Measurements from ENCODE around the gene COL20A1. TPM values are rescaled to one million over a fixed set of nuclear protein-coding genes. Genes with fewer than 3 reads are reported as not detected.

The COL20A1 gene
- total RNA-seq, 1 donor from 2014 or later = 5.0 TPM

GRCh38 chr20:63310265-63310991 is 17.4 kb downstream of the COL20A1 start:
- Histone ChIP-seq H3K36me3 (ENCODE audit: insufficient read depth, low read length) (no peaks in the 10 kb centered on the region), H3K4me1 (ENCODE audit: insufficient read depth, low read length) (no peaks in the 10 kb centered on the region), H4K20me1 (ENCODE audit: insufficient read depth, low read length) (peaks cover 5% of the 10 kb centered on the region), H2AFZ (ENCODE audit: low read depth, low read length) (no peak overlapping the region), H3K27me3 (ENCODE audit: insufficient read depth, low read length) (peaks cover 3% of the 10 kb centered on the region), H3K4me3 (ENCODE audit: insufficient read depth, low read depth, low read length) (no peak overlapping the region), H3K79me2 (ENCODE audit: insufficient read depth, low read length) (no peaks in the 10 kb centered on the region), H3K4me2 (ENCODE audit: low read length) (no peak overlapping the region), H3K9ac (ENCODE audit: low read length) (no peak overlapping the region), H3K9me3 (ENCODE audit: insufficient read depth, low read depth, low read length) (no peaks in the 10 kb centered on the region), H3K27ac (ENCODE audit: low read depth, low read length) (no peak overlapping the region)
- H3K27ac Mint-ChIP-seq (ENCODE audit: unreplicated experiment) = no peak overlapping the region
- H3K9me3 Mint-ChIP-seq (ENCODE audit: unreplicated experiment) = no peaks in the 10 kb centered on the region
- H3K27me3 Mint-ChIP-seq (ENCODE audit: low read depth, unreplicated experiment) = peaks cover 4% of the 10 kb centered on the region
- H3K4me1 Mint-ChIP-seq (ENCODE audit: low read depth, unreplicated experiment) = peaks cover 3% of the 10 kb centered on the region
- H3K36me3 Mint-ChIP-seq (ENCODE audit: low read depth, unreplicated experiment) = no peaks in the 10 kb centered on the region
- FAIRE-seq = no peak
- H3K4me3 Mint-ChIP-seq (ENCODE audit: unreplicated experiment) = no peak overlapping the region
- no peak for DNase-seq (ENCODE audit: low read depth)
- TF ChIP-seq CTCF (IDR thresholded peaks at IDR 0.05; ENCODE audit: insufficient read depth, low read depth, low read length) (no peak), EZH2 (IDR thresholded peaks at IDR 0.05; ENCODE audit: insufficient read depth, low read length) (no peak)

- Histone ChIP-seq H3K4me2 (ENCODE audit: low read length) (no peak overlapping the region), H2AFZ (ENCODE audit: low read depth, low read length) (no peak overlapping the region), H3K9ac (ENCODE audit: low read length) (no peak overlapping the region), H3K79me2 (ENCODE audit: insufficient read depth, low read length) (no peaks in the 10 kb centered on the region), H3K27me3 (ENCODE audit: insufficient read depth, low read length) (peaks cover 2% of the 10 kb centered on the region), H3K27ac (ENCODE audit: low read depth, low read length) (no peak overlapping the region), H4K20me1 (ENCODE audit: insufficient read depth, low read length) (peaks cover 5% of the 10 kb centered on the region), H3K9me3 (ENCODE audit: insufficient read depth, low read depth, low read length) (no peaks in the 10 kb centered on the region), H3K4me3 (ENCODE audit: insufficient read depth, low read depth, low read length) (no peak overlapping the region), H3K36me3 (ENCODE audit: insufficient read depth, low read length) (no peaks in the 10 kb centered on the region), H3K4me1 (ENCODE audit: insufficient read depth, low read length) (no peaks in the 10 kb centered on the region)
- FAIRE-seq (no peak), DNase-seq (ENCODE audit: low read depth) (no peak)
- H3K27me3 Mint-ChIP-seq (ENCODE audit: low read depth, unreplicated experiment) = peaks cover 8% of the 10 kb centered on the region
- H3K27ac Mint-ChIP-seq (ENCODE audit: unreplicated experiment) = no peak overlapping the region
- no peaks in the 10 kb centered on the region for H3K9me3 Mint-ChIP-seq (ENCODE audit: unreplicated experiment)
- no peaks in the 10 kb centered on the region for H3K36me3 Mint-ChIP-seq (ENCODE audit: low read depth, unreplicated experiment)
- no peak for TF ChIP-seq EZH2 (IDR thresholded peaks at IDR 0.05; ENCODE audit: insufficient read depth, low read length)
- TF ChIP-seq CTCF (IDR thresholded peaks at IDR 0.05; ENCODE audit: insufficient read depth, low read depth, low read length) = no peak
- H3K4me1 Mint-ChIP-seq (ENCODE audit: low read depth, unreplicated experiment) = peaks cover 3% of the 10 kb centered on the region
- H3K4me3 Mint-ChIP-seq (ENCODE audit: unreplicated experiment) = no peak overlapping the region
Measured at GRCh38 chr20:63311186-63311832, 18.3 kb downstream of the COL20A1 start.

DNA sequence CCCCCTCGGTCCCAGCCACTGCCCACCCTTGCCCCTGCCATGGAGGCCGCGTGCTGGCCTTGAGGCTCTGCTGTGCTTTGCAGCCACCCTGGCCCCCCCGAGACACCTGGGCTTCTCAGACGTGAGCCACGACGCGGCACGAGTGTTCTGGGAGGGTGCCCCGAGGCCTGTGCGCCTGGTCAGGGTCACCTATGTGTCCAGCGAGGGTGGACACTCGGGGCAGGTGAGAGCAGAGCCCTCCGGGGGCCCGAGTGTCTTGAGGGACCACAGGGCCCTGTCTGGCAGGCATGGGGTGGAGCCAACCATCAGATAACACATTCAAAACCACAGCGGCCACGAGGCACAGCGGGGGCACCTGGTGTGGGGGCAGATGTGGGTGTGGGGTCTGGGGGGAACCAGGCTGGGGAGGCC is 18.9 kb downstream of the COL20A1 start:
- Mint-ChIP-seq H3K27ac (ENCODE audit: unreplicated experiment) (no peak overlapping the region), H3K27me3 (ENCODE audit: low read depth, unreplicated experiment) (peaks cover 8% of the 10 kb centered on the region), H3K9me3 (ENCODE audit: unreplicated experiment) (no peaks in the 10 kb centered on the region), H3K36me3 (ENCODE audit: low read depth, unreplicated experiment) (no peaks in the 10 kb centered on the region), H3K4me1 (ENCODE audit: low read depth, unreplicated experiment) (peaks cover 3% of the 10 kb centered on the region), H3K4me3 (ENCODE audit: unreplicated experiment) (no peak overlapping the region)
- Histone ChIP-seq H3K9ac (ENCODE audit: low read length) (no peak overlapping the region), H3K36me3 (ENCODE audit: insufficient read depth, low read length) (no peaks in the 10 kb centered on the region), H3K4me3 (ENCODE audit: insufficient read depth, low read depth, low read length) (no peak overlapping the region), H4K20me1 (ENCODE audit: insufficient read depth, low read length) (peaks cover 5% of the 10 kb centered on the region), H3K79me2 (ENCODE audit: insufficient read depth, low read length) (no peaks in the 10 kb centered on the region), H3K27me3 (ENCODE audit: insufficient read depth, low read length) (peaks cover 2% of the 10 kb centered on the region), H3K4me2 (ENCODE audit: low read length) (no peak overlapping the region), H2AFZ (ENCODE audit: low read depth, low read length) (no peak overlapping the region), H3K27ac (ENCODE audit: low read depth, low read length) (no peak overlapping the region), H3K4me1 (ENCODE audit: insufficient read depth, low read length) (no peaks in the 10 kb centered on the region), H3K9me3 (ENCODE audit: insufficient read depth, low read depth, low read length) (no peaks in the 10 kb centered on the region)
- DNase-seq (ENCODE audit: low read depth) (no peak), FAIRE-seq (no peak)
- no peak for TF ChIP-seq EZH2 (IDR thresholded peaks at IDR 0.05; ENCODE audit: insufficient read depth, low read length)
- no peak for TF ChIP-seq CTCF (IDR thresholded peaks at IDR 0.05; ENCODE audit: insufficient read depth, low read depth, low read length)
